ENCODE measurements around the gene PDS5B. TPM values are rescaled to one million over a fixed set of nuclear protein-coding genes. Genes with fewer than 3 reads are reported as not detected.

PDS5B gene
- total and polyA plus RNA-seq, 2 donors from 2014 or later, result 6.9 to 41.2 TPM

GRCh38 chr13:32616883-32617511, 30.7 kb downstream of the PDS5B start:
- FAIRE-seq (no peak), DNase-seq (no peak)
- intact Hi-C loops (cut with DNase I), result no loop called here
- Histone ChIP-seq H3K4me3 (ENCODE audit: low read length in 3 of 3) (no peak overlapping the region), H3K9me3 (ENCODE audit: control insufficient read depth in 2 of 3, insufficient read depth in 1 of 3, low read length in 3 of 3) (no peaks in the 10 kb centered on the region), H3K27me3 (ENCODE audit: control insufficient read depth, insufficient read depth, low read length) (no peaks in the 10 kb centered on the region), H3K9ac (ENCODE audit: low read length in 3 of 3) (no peak overlapping the region), H3K27ac (ENCODE audit: low read depth in 2 of 2, low read length in 2 of 2) (no peak overlapping the region), H3K4me1 (ENCODE audit: control insufficient read depth in 2 of 3, insufficient read depth in 2 of 3, low read depth in 1 of 3, low read length in 3 of 3) (no peaks in the 10 kb centered on the region), H3K36me3 (ENCODE audit: control insufficient read depth in 2 of 3, insufficient read depth in 3 of 3, low read length in 3 of 3) (no peaks in the 10 kb centered on the region)
- no peak for TF ChIP-seq CTCF (IDR thresholded peaks at IDR 0.05; ENCODE audit: borderline replicate concordance, extremely low read depth, insufficient read depth)

- FAIRE-seq, result no peak
- Histone ChIP-seq H3K4me3 (ENCODE audit: low read length in 3 of 3) (no peak overlapping the region), H3K36me3 (ENCODE audit: control insufficient read depth in 2 of 3, insufficient read depth in 3 of 3, low read length in 3 of 3) (no peaks in the 10 kb centered on the region), H3K4me1 (ENCODE audit: control insufficient read depth in 2 of 3, insufficient read depth in 2 of 3, low read depth in 1 of 3, low read length in 3 of 3) (peaks cover 0 to 6% (median 3%) of the 10 kb centered on the region in 3 donors), H3K27ac (ENCODE audit: low read depth in 2 of 2, low read length in 2 of 2) (no peak overlapping the region), H3K9me3 (ENCODE audit: control insufficient read depth in 2 of 3, insufficient read depth in 1 of 3, low read length in 3 of 3) (peaks cover 0 to 9% (median 3%) of the 10 kb centered on the region in 3 donors), H3K27me3 (ENCODE audit: control insufficient read depth, insufficient read depth, low read length) (no peaks in the 10 kb centered on the region), H3K9ac (ENCODE audit: low read length in 3 of 3) (no peak overlapping the region)
- TF ChIP-seq CTCF (IDR thresholded peaks at IDR 0.05; ENCODE audit: borderline replicate concordance, extremely low read depth, insufficient read depth), result no peak
- intact Hi-C loops (cut with DNase I), result no loop called here
- no peak for DNase-seq
These were observed 36.6 kb downstream of the PDS5B start for GRCh38 chr13:32622827-32623226.

- H3K27ac ChIP-seq (ENCODE audit: low read depth in 2 of 2, low read length in 2 of 2), result no peak overlapping the region
- intact Hi-C loops (cut with DNase I), result no loop called here
- no peak for DNase-seq
- H3K36me3 ChIP-seq (ENCODE audit: control insufficient read depth in 2 of 3, insufficient read depth in 3 of 3, low read length in 3 of 3), result no peaks in the 10 kb centered on the region
- no peak overlapping the region for H3K9ac ChIP-seq (ENCODE audit: low read length in 3 of 3)
- H3K4me3 ChIP-seq (ENCODE audit: low read length in 3 of 3), result no peak overlapping the region
- no peaks in the 10 kb centered on the region for H3K27me3 ChIP-seq (ENCODE audit: control insufficient read depth, insufficient read depth, low read length)
- H3K9me3 ChIP-seq (ENCODE audit: control insufficient read depth in 2 of 3, insufficient read depth in 1 of 3, low read length in 3 of 3), result peaks cover 0 to 9% (median 3%) of the 10 kb centered on the region in 3 donors
- H3K4me1 ChIP-seq (ENCODE audit: control insufficient read depth in 2 of 3, insufficient read depth in 2 of 3, low read depth in 1 of 3, low read length in 3 of 3), result peaks cover 0 to 6% (median 3%) of the 10 kb centered on the region in 3 donors
- TF ChIP-seq CTCF (IDR thresholded peaks at IDR 0.05; ENCODE audit: borderline replicate concordance, extremely low read depth, insufficient read depth), result no peak
- FAIRE-seq, result no peak
These were observed 38.2 kb downstream of the PDS5B start for GRCh38 chr13:32624441-32624840.

GRCh38 chr13:32627793-32628192, 41.5 kb downstream of the PDS5B start:
- H3K4me3 ChIP-seq (ENCODE audit: low read length in 3 of 3), result no peak overlapping the region
- H3K9ac ChIP-seq (ENCODE audit: low read length in 3 of 3), result no peak overlapping the region
- FAIRE-seq (no peak), DNase-seq (no peak)
- H3K4me1 ChIP-seq (ENCODE audit: control insufficient read depth in 2 of 3, insufficient read depth in 2 of 3, low read depth in 1 of 3, low read length in 3 of 3), result peaks cover 0 to 8% (median 3%) of the 10 kb centered on the region in 3 donors
- no peaks in the 10 kb centered on the region for H3K27me3 ChIP-seq (ENCODE audit: control insufficient read depth, insufficient read depth, low read length)
- TF ChIP-seq CTCF (IDR thresholded peaks at IDR 0.05; ENCODE audit: borderline replicate concordance, extremely low read depth, insufficient read depth), result no peak
- H3K27ac ChIP-seq (ENCODE audit: low read depth in 2 of 2, low read length in 2 of 2), result no peak overlapping the region
- intact Hi-C loops (cut with DNase I), result no loop called here
- no peaks in the 10 kb centered on the region for H3K36me3 ChIP-seq (ENCODE audit: control insufficient read depth in 2 of 3, insufficient read depth in 3 of 3, low read length in 3 of 3)
- H3K9me3 ChIP-seq (ENCODE audit: control insufficient read depth in 2 of 3, insufficient read depth in 1 of 3, low read length in 3 of 3), result peaks cover 0 to 6% (median 1%) of the 10 kb centered on the region in 3 donors
